Stimulated activated CD8-positive, alpha-beta memory T cell treated with anti-CD3 and anti-CD28 coated beads, Interleukin-4, amount 100 ng/mL, for 1 hour (primary cell): Measurements from ENCODE around the gene OR6M1.

Experiments
- DNase-seq, 2 donors: peaks; one replicate each; pipeline ENCODE4 v3.0.0-alpha.2; 2020; ENCODE audit warnings: low read depth in 2 of 2, low spot score in 1 of 2

The OR6M1 gene

GRCh38 chr11:123775715-123776549, 30.2 kb downstream of the OR6M1 start:
- no peak for DNase-seq

- no peak for DNase-seq
Observed at GRCh38 chr11:123775289-123775688, 30.9 kb downstream of the OR6M1 start.

GRCh38 chr11:123773959-123774358, 32.2 kb downstream of the OR6M1 start:
- no peak for DNase-seq

GRCh38 chr11:123773026-123773425, 33.1 kb downstream of the OR6M1 start:
- no peak for DNase-seq

GRCh38 chr11:123771664-123772063, 34.5 kb downstream of the OR6M1 start:
- DNase-seq: no peak

GRCh38 chr11:123770712-123771111, 35.4 kb downstream of the OR6M1 start:
- DNase-seq: no peak

- DNase-seq: no peak
Observed at GRCh38 chr11:123765601-123766000, 40.5 kb downstream of the OR6M1 start.

GRCh38 chr11:123762422-123762821, 43.7 kb downstream of the OR6M1 start:
- no peak for DNase-seq

- no peak for DNase-seq
Observed at GRCh38 chr11:123760894-123761293, 45.3 kb downstream of the OR6M1 start.

- no peak for DNase-seq
Observed at GRCh38 chr11:123757976-123758375, 48.2 kb downstream of the OR6M1 start.

- no peak for DNase-seq
Observed at GRCh38 chr11:123755813-123756212, 50.3 kb downstream of the OR6M1 start.
